EL (cell line): ENCODE results near the gene CAMK2D.

Experiments used
- DNase-seq: peaks from one replicate; pipeline ENCODE4 v3.0.0-alpha.2; 2016

Gene CAMK2D

GRCh38 chr4:113461281-113461680 lies 300.3 kb downstream of the CAMK2D start:
- no peak for DNase-seq

- DNase-seq = no peak
Observed at GRCh38 chr4:113457886-113458285, 303.7 kb downstream of the CAMK2D start.

GRCh38 chr4:113457121-113457520 lies 304.4 kb downstream of the CAMK2D start:
- no peak for DNase-seq

DNA sequence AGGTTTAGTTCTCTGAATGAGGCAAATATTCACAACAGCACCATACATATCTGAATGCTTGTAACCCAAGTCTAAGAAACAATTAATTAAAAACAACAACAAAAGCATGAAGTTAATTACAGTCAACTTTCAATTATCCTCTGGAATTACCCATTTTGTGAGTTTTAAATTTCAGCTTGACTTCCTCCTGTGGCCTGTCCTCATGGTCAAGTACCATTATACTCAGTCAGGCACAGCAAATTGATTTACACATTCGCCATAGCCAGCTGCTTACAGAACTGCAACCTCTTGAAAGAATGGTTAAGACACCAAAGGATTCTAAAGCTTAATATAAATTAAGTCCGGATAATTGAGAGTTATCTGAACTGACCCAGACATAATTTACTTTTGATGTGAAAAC lies 306.5 kb downstream of the CAMK2D start:
- no peak for DNase-seq

- no peak for DNase-seq
Observed at GRCh38 chr4:113452868-113453620, 308.5 kb downstream of the CAMK2D start.

DNA sequence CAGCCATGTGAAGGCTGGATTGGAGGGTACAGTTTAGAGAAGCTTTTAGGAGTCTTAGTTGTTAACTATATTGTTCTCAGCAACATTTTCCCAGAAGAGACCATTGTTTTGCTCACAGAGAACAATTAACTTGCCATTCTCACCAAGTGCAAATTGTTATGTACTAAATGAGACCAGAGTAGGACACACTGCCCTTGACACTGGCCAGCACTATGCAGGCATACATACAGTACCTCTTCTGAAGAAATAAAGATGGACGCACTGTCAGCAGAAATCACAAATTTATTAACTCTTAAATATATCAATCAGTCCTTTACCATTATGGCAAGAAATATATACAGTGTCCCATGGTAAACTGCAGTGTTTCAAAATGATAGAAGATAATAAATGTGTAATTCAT lies 309.4 kb downstream of the CAMK2D start:
- no peak for DNase-seq

- DNase-seq = no peak
Observed at GRCh38 chr4:113450295-113451080, 311.1 kb downstream of the CAMK2D start.

DNA sequence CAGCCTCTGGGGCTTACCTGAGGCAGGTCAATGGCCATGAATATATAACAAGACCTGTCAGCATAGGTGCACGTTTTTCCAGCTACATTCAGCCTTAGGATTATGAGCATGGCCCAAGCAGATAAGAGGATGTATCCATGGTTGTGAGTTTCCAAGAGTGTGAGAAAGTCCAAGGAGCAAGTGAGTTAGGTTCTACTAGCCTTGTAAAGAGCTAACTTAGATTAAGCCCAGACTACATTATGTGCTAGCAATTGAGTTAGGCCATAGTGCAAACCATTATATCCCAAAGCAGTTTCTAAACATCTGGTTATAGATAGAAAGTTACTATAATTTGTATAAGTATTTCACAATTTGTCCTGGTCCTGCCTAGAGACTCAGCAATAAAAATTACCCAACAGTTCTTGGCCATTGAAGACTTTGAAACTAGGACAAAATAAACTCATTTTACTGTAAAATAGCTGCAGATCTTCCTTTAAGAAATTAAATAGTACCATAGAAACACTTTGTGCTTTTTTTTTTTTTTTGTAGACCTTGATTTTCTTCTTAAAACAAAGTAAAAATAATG lies 312.0 kb downstream of the CAMK2D start:
- no peak for DNase-seq

DNA sequence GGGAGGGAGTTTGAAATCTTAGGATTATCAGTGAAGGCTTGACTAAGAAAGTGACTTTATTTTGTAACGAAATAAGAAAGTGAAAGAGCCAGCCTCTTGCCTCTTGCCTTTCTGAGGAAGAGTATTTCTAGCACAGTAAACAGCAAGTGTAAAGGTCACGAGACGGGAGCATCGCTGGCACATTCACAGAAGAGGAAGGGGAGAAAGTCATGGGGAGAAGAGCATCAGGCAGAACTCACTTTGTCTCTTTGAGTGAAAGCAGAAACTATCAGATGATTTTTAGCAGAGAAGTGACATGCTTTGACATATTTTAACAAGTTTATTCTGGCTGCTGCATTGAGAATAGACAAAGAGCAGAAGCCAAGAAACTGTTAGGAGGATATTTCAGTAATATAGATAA lies 313.8 kb downstream of the CAMK2D start:
- no peak for DNase-seq

GRCh38 chr4:113447061-113447460 lies 314.5 kb downstream of the CAMK2D start:
- no peak for DNase-seq

DNA sequence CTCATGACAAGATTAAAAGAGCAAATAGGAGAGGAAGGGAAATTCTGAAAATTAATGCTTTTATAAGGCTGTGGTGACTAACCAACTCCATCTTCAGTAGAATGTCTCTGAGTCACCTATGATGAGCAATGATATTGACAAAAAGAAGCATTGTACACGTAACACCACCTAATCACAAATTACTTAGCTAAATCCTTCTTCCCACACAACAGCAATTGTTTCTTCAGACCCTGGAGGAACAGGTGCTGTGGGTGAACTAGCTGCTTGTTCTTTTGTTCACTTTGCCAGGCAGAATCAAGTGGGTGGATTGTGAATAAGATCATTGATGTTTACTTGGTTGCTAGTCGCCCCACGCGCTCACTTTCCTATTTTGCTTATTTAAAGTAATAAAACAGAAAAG lies 315.5 kb downstream of the CAMK2D start:
- peak; percentile 74 for DNase-seq

DNA sequence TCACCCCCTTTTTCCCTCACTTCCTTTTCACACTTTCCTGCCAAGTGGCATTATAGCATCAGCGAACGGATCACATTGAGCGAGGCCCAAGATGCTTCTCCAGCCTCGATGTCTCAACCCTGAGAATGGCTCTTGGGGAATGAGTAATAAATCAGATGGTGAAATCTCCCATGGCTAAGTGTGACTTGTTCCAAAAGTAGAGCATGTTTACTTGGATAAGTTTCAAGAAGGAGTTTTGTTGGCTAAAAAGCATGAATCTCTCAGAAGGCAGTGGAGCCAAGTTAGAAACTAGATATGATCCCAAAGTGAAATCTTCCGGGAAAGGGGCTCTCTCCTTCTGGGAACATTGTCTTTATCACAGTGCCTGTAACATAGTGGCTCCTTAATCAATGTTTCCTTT lies 316.3 kb downstream of the CAMK2D start:
- DNase-seq = peak; percentile 93

GRCh38 chr4:113444386-113444785 lies 317.2 kb downstream of the CAMK2D start:
- DNase-seq = peak; percentile 79

GRCh38 chr4:113442826-113443225 lies 318.7 kb downstream of the CAMK2D start:
- peak; percentile 67 for DNase-seq

DNA sequence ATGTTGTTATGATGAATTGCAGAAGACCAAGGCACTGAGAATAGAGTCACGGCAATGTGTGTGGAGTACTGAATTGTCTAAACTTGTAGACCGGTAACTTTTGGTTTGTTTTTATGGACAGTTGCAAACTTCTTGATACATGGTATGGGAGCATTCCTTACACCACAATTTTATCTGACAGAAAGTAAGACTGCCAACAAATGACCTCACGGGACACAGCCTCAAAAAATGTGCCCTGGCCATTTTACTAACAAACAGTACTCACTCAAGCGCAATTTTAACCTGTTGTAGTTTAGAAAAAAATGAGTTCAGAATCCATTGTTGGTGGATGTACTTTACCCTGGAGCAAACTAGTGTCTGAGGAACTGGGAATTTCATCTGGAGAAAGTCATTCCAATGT lies 321.2 kb downstream of the CAMK2D start:
- peak; percentile 4 for DNase-seq

DNA sequence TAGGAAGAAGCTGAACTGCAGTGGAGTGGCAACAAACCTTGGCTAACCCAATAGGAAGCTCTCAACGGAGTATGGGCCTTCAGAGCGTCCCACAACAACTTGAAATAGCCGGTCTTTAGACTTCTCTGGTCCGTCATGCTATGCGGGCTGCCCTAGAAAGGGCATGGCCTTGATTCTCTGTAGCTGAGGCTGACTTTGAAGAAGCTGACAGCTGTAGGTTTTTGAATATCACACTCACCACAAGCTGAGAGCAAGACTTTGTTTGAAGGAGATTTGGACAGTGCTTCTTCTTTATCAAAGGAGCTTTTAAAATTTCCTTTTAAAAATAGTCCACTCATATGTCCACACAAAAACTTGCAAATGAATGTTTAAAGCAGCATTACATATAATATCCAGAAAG lies 322.9 kb downstream of the CAMK2D start:
- no peak for DNase-seq

GRCh38 chr4:113437129-113437528 lies 324.4 kb downstream of the CAMK2D start:
- no peak for DNase-seq

- DNase-seq = peak; percentile 71
Observed at GRCh38 chr4:113436360-113436759, 325.2 kb downstream of the CAMK2D start.

DNA sequence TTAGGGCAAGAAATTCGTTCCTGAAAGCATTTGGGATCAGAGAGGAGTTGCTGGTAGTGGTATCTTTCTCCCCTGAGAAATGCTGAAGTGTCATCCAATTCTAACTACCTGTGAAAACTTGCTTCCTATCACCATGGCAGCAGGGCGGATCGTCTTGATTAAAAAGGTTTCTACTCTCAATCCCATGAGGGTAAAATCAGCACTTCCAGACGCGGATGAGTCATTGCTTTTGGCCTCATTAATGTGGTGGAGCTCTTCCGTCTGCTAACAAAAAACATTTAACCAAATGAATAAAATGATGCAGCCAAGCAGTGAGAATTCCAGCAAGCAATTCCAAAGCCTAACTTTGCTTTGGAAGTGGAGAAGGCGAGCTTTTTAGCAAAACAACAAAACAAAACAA lies 325.6 kb downstream of the CAMK2D start:
- peak; percentile 81 for DNase-seq

- DNase-seq = peak; percentile 66
Observed at GRCh38 chr4:113434247-113434587, 327.3 kb downstream of the CAMK2D start.

- peak; percentile 21 for DNase-seq
Observed at GRCh38 chr4:113433536-113434246, 327.8 kb downstream of the CAMK2D start.

- DNase-seq = peak; percentile 17
Observed at GRCh38 chr4:113433116-113433515, 328.4 kb downstream of the CAMK2D start.

GRCh38 chr4:113423631-113424030 lies 337.9 kb downstream of the CAMK2D start:
- peak; percentile 64 for DNase-seq
